Measurements from ENCODE around the gene LANCL1.

LANCL1 gene

GRCh38 chr2:210503725-210504191, 27.2 kb upstream of the LANCL1 start:
- TF ChIP-seq, protein P1, sequence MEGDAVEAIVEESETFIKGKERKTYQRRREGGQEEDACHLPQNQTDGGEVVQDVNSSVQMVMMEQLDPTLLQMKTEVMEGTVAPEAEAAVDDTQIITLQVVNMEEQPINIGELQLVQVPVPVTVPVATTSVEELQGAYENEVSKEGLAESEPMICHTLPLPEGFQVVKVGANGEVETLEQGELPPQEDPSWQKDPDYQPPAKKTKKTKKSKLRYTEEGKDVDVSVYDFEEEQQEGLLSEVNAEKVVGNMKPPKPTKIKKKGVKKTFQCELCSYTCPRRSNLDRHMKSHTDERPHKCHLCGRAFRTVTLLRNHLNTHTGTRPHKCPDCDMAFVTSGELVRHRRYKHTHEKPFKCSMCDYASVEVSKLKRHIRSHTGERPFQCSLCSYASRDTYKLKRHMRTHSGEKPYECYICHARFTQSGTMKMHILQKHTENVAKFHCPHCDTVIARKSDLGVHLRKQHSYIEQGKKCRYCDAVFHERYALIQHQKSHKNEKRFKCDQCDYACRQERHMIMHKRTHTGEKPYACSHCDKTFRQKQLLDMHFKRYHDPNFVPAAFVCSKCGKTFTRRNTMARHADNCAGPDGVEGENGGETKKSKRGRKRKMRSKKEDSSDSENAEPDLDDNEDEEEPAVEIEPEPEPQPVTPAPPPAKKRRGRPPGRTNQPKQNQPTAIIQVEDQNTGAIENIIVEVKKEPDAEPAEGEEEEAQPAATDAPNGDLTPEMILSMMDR (conservative IDR thresholded peaks at IDR 0.05): no peak
- no peak overlapping the region for H3K27ac ChIP-seq

GRCh38 chr2:210503001-210503623, 26.6 kb upstream of the LANCL1 start:
- H3K27ac ChIP-seq: no peak overlapping the region
- TF ChIP-seq, protein P1 (conservative IDR thresholded peaks at IDR 0.05): peak; percentile 94

- H3K27ac ChIP-seq: no peak overlapping the region
- TF ChIP-seq, protein P1 (conservative IDR thresholded peaks at IDR 0.05): no peak
Observed at GRCh38 chr2:210496512-210496911, 20.0 kb upstream of the LANCL1 start.

GRCh38 chr2:210493528-210493927, 17.0 kb upstream of the LANCL1 start:
- H3K27ac ChIP-seq: no peak overlapping the region
- TF ChIP-seq, protein P1 (conservative IDR thresholded peaks at IDR 0.05): no peak

GRCh38 chr2:210481601-210482175, 5.1 kb upstream of the LANCL1 start:
- TF ChIP-seq, protein P1 (conservative IDR thresholded peaks at IDR 0.05): no peak

DNA sequence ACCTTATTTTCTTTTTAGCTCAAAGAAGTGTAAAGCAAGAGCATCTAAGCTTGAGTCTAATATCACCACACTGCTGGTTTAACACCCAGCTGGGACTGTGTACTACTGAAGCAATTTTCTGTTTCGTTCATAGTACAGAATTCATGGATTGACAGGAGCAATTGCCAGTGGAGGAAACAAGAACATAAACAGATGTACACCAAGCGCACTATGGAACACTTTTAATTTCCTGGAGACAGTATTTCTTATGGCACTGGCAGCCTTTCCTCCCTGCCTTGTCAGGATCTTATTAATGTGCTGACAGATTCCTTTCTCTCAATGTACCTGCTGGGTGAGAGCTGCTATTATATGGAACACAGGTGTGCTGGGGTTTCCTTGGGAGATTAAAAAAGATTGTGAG, 4.2 kb upstream of the LANCL1 start:
- H3K27ac ChIP-seq: no peak overlapping the region
- TF ChIP-seq, protein P1 (conservative IDR thresholded peaks at IDR 0.05): no peak

More at GRCh38 chr2:210481601-210482175, 5.1 kb upstream of the LANCL1 start:
- H3K27ac ChIP-seq: no peak overlapping the region

- TF ChIP-seq, protein P1 (conservative IDR thresholded peaks at IDR 0.05): no peak
- H3K27ac ChIP-seq: no peak overlapping the region
Observed at GRCh38 chr2:210480079-210480478, 3.5 kb upstream of the LANCL1 start.

All from VCaP (cell line).